Large intestine (tissue), 3 donors: Measurements from ENCODE around the gene MMP23B. TPM values are rescaled to one million over a fixed set of nuclear protein-coding genes. Genes with fewer than 3 reads are reported as not detected.
"Not testable (repeated sequence)": the region's sequence is repeated elsewhere in the genome, so short reads cannot be mapped to it uniquely, and the experiment has no call there.

ENCODE experiments used
- DNase-seq, 2 donors: peaks; one replicate each; pipeline versions ENCODE4 v3.0.0 to v3.0.0-alpha.2; 2013
- H3K27ac ChIP-seq: one replicate; pipeline ENCODE4 v1.5.1; 2013; ENCODE audit warnings: low read length
- H3K27me3 ChIP-seq: 2 replicates; pipeline ENCODE4 v1.6.1; 2013; ENCODE audit warnings: low read length; ENCODE audit not compliant: control insufficient read depth, insufficient read depth
- H3K36me3 ChIP-seq: 2 replicates; pipeline ENCODE4 v1.6.1; 2013; ENCODE audit warnings: low read length; ENCODE audit not compliant: control insufficient read depth, insufficient read depth
- H3K4me1 ChIP-seq: one replicate; pipeline ENCODE4 v1.6.1; 2013; ENCODE audit warnings: low read length; ENCODE audit not compliant: control insufficient read depth, insufficient read depth
- H3K4me3 ChIP-seq: one replicate; pipeline ENCODE4 v1.5.1; 2013; ENCODE audit warnings: low read length
- H3K9me3 ChIP-seq: one replicate; pipeline ENCODE4 v1.6.1; 2013; ENCODE audit warnings: mild to moderate bottlenecking, low read depth, low read length, moderate library complexity; ENCODE audit not compliant: control insufficient read depth
- WGBS: methylation state at CpG from one replicate; pipeline ENCODE4 v1.1.5; 2013; ENCODE audit warnings: low lambda C conversion rate; ENCODE audit not compliant: insufficient coverage; 5-methylcytosine and 5-hydroxymethylcytosine counted together
- polyA plus RNA-seq: library from polyadenylated mRNA; unstranded; fragments of 120-200 nt; gene quantifications from one replicate; pipeline ENCODE4 v1.2.1, GENCODE V29; 2013

The MMP23B gene
- polyA plus RNA-seq, 1 donor = 10.7 TPM

- H3K4me1 ChIP-seq, H3K27ac ChIP-seq, H3K4me3 ChIP-seq, H3K9me3 ChIP-seq, DNase-seq, H3K36me3 ChIP-seq: not testable (repeated sequence)
- H3K27me3 ChIP-seq = peaks cover 17% of the 10 kb centered on the region
- WGBS = no CpG with 5 or more reads among the region's 13 CpGs
Observed at GRCh38 chr1:1634613-1635012, 2.6 kb downstream of the MMP23B start.

DNA sequence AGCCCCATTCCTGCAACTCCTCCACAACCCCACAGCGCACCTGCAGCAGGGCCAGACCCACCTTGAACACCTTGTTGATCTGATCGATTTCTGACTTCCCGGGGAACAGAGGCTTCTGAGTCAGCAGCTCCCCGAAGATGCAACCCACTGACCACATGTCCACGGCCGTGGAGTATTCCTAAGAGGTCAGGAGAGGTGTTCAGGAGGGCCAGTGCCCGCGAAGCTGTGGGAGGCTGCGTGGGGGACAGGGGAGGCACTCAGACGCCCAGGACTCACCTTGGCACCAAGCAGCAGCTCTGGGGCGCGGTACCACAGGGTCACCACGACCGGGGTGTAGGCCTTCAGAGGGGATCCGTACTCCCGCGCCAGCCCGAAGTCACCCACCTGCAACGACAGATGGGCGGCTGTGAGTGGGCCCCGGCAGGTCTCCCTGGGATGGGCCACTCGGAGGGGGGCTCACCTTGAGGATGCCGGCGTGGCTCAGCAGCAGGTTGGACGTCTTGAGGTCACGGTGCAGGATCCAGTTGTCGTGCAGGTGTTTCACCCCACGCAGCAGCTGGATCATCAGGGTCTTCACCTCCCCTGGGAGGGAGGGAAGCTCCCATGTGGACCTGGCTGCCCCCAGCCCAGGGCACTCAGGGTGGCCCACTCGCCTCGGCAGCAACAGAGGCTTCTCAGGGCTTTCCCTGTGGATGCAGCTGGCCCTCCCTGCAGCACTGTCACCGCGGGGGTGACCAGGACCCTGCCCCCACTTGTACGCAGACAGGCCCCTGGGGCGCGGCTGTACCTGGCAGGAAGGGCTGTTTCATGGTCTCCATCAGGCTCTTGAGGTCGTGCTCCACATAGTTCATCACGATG lies 4.9 kb downstream of the MMP23B start:
- H3K36me3 ChIP-seq, H3K27me3 ChIP-seq, H3K4me1 ChIP-seq, H3K27ac ChIP-seq, DNase-seq, H3K9me3 ChIP-seq, H3K4me3 ChIP-seq: not testable (repeated sequence)
- no CpG with 5 or more reads among the region's 37 CpGs for WGBS

DNA sequence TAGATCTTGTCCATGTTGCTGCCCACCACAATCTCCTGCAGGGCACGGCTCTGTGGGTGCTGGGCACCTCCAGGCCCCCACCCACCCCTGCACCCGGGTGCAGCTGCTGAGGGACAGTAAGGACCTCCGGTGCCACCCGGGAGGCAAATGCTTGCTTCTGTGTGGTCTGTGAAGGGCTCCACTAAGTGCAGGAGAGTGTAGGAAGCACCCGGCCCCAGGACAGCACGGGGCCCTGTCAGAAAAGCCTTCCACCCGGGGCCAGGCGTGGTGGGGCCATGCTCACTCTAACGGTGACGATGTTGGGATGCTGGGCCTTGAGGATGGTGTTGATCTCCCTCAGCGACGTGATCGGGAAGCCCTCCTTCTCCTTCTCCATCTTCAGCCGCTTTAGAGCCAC lies 5.5 kb downstream of the MMP23B start:
- not testable (repeated sequence) for DNase-seq, H3K9me3 ChIP-seq, H3K27me3 ChIP-seq, H3K4me1 ChIP-seq, H3K4me3 ChIP-seq, H3K36me3 ChIP-seq, H3K27ac ChIP-seq
- no CpG with 5 or more reads among the region's 14 CpGs for WGBS

DNA sequence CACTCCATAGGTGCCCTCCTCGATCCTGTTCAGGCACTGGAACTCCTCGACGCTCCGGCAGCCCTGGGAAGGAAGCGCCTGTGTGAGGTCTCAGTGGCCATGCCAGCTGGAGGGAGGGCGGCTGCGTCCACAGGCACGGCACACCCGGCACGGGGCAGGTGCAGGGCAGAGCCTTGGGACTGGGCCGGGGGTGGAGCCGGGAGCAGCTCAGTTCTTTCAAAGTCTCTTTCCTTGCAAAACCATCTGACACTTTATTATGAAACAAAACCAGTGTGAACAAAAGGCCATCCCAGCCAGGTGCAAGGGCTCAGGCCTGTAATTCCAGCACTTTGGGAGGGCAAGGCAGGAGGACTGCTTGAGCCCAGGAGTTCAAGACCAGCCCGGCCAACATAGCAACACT lies 6.6 kb downstream of the MMP23B start:
- not testable (repeated sequence) for H3K4me3 ChIP-seq, H3K27ac ChIP-seq, H3K27me3 ChIP-seq, DNase-seq, H3K9me3 ChIP-seq, H3K4me1 ChIP-seq, H3K36me3 ChIP-seq
- WGBS = no CpG with 5 or more reads among the region's 13 CpGs

- H3K4me1 ChIP-seq, DNase-seq, H3K4me3 ChIP-seq, H3K27ac ChIP-seq, H3K9me3 ChIP-seq, H3K27me3 ChIP-seq, H3K36me3 ChIP-seq: not testable (repeated sequence)
- WGBS = no CpG with 5 or more reads among the region's 16 CpGs
Observed at GRCh38 chr1:1639368-1639767, 7.4 kb downstream of the MMP23B start.

- not testable (repeated sequence) for H3K9me3 ChIP-seq, H3K4me3 ChIP-seq, H3K27ac ChIP-seq, H3K36me3 ChIP-seq, DNase-seq, H3K4me1 ChIP-seq, H3K27me3 ChIP-seq
- WGBS = no CpG with 5 or more reads among the region's 25 CpGs
Observed at GRCh38 chr1:1640081-1640480, 8.1 kb downstream of the MMP23B start.

- no CpG with 5 or more reads among the region's 38 CpGs for WGBS
- H3K4me3 ChIP-seq, H3K4me1 ChIP-seq, H3K9me3 ChIP-seq, H3K27me3 ChIP-seq, H3K36me3 ChIP-seq, H3K27ac ChIP-seq, DNase-seq: not testable (repeated sequence)
Observed at GRCh38 chr1:1640711-1641461, 8.9 kb downstream of the MMP23B start.

- H3K9me3 ChIP-seq, DNase-seq, H3K4me3 ChIP-seq, H3K4me1 ChIP-seq, H3K27me3 ChIP-seq, H3K27ac ChIP-seq: not testable (repeated sequence)
- peaks cover 21% of the 10 kb centered on the region for H3K36me3 ChIP-seq
- no CpG with 5 or more reads among the region's 5 CpGs for WGBS
Observed at GRCh38 chr1:1646326-1646725, 14.4 kb downstream of the MMP23B start.

GRCh38 chr1:1647567-1648241 lies 15.7 kb downstream of the MMP23B start:
- not testable (repeated sequence) for H3K27ac ChIP-seq, H3K4me1 ChIP-seq, DNase-seq, H3K9me3 ChIP-seq, H3K4me3 ChIP-seq, H3K27me3 ChIP-seq
- peaks cover 30% of the 10 kb centered on the region for H3K36me3 ChIP-seq
- WGBS = no CpG with 5 or more reads among the region's 17 CpGs

- not testable (repeated sequence) for H3K27me3 ChIP-seq, H3K4me3 ChIP-seq, DNase-seq, H3K4me1 ChIP-seq, H3K9me3 ChIP-seq, H3K27ac ChIP-seq
- peaks cover 31% of the 10 kb centered on the region for H3K36me3 ChIP-seq
- no CpG with 5 or more reads among the region's 11 CpGs for whole genome bisulfite sequencing
Observed at GRCh38 chr1:1648265-1648664, 16.3 kb downstream of the MMP23B start.
